H1 (cell line): ENCODE measurements around the gene MYLK3. TPM values are rescaled to one million over a fixed set of nuclear protein-coding genes. Genes with fewer than 3 reads are reported as not detected.

Experiments used
- CREB1 ChIP-seq: IDR thresholded peaks from 2 replicates; pipeline ENCODE4 v1.6.1; 2012; ENCODE audit warnings: inconsistent platforms
- polyA plus RNA-seq, 7 experiments: library from polyadenylated mRNA; depleted of rRNA in 3 of 7; stranded (reverse) in 5 of 7; unstranded in 2 of 7; fragments of >200 nt in 5 of 7; fragments of 200-250 nt in 2 of 7; gene quantifications; 1 replicate in 5 of 7; 2 replicates in 1 of 7; 4 replicates in 1 of 7; pipeline versions ENCODE4 v1.2.1 to v1.2.3, GENCODE V29; 2011 to 2013; ENCODE audit warnings: missing spikeins in 2 of 7, mixed read lengths in 2 of 7
- total RNA-seq: library from RNA; stranded (reverse); fragmentation: NEBNext Ultra II Directional; extraction: Animal tissue kit (Norgen Biotek cat#: 25700); gene quantifications from 2 replicates; pipeline ENCODE4 v1.2.1, GENCODE V29; 2021

MYLK3 gene
- total and polyA plus RNA-seq, 2 of the 8 experiments (the other 6 are each of a cell fraction or from before 2014, with no cell fraction given), result 0.14 to 0.35 TPM

- no peak for TF ChIP-seq CREB1
Observed at GRCh38 chr16:46756772-46757171, 8.6 kb upstream of the MYLK3 start (continued).
